GM23338 (cell line): ENCODE measurements around the gene RASA3. TPM values are rescaled to one million over a fixed set of nuclear protein-coding genes. Genes with fewer than 3 reads are reported as not detected.

ENCODE experiments used
- polyA plus RNA-seq: library from polyadenylated mRNA; unstranded; fragments of >200 nt; fragmentation: Nextera tagmentation; extraction: Ambion mirVana; gene quantifications from 2 replicates; pipeline ENCODE4 v1.2.1, GENCODE V29; 2016
- total RNA-seq: library from RNA; depleted of rRNA; stranded (reverse); fragments of >200 nt; shearing (Covaris generic); gene quantifications from 2 replicates; pipeline ENCODE4 v1.2.3, GENCODE V29; 2014; rRNA removed

Gene RASA3
- total and polyA plus RNA-seq, 2 experiments from 2014 or later, result 11.2 to 20.7 TPM

Other genes starting within 250 kb of the RASA3 start
- gene C13orf46, start 158.5 kb downstream of the RASA3 start, total RNA-seq, result 1.5 TPM in 1 of 2 replicates, not detected in the other
- gene C13orf46, start 158.5 kb downstream of the RASA3 start, polyA plus RNA-seq, result 0.12 and 0.44 TPM in 2 replicates
- not detected in 2 replicates for gene CFAP97D2, start 46.6 kb upstream of the RASA3 start, total RNA-seq
- not detected in 2 replicates for gene CFAP97D2, start 46.6 kb upstream of the RASA3 start, polyA plus RNA-seq
- 84.2 and 86.1 TPM in 2 replicates for gene CDC16, start 102.3 kb upstream of the RASA3 start, total RNA-seq
- 91.3 and 95.9 TPM in 2 replicates for gene CDC16, start 102.3 kb upstream of the RASA3 start, polyA plus RNA-seq
- 45.0 and 57.2 TPM in 2 replicates for gene UPF3A, start 149.0 kb upstream of the RASA3 start, total RNA-seq
- 174 and 177 TPM in 2 replicates for gene UPF3A, start 149.0 kb upstream of the RASA3 start, polyA plus RNA-seq
- 39.1 and 54.8 TPM in 2 replicates for gene CHAMP1, start 181.9 kb upstream of the RASA3 start, total RNA-seq
- 32.8 and 35.1 TPM in 2 replicates for gene CHAMP1, start 181.9 kb upstream of the RASA3 start, polyA plus RNA-seq